ENCODE data around the gene SGMS1.
A peak's percentile ranks its signal among the peaks of the same experiment; 100 is the strongest.
"Not testable (repeated sequence)": the region's sequence is repeated elsewhere in the genome, so short reads cannot be mapped to it uniquely, and the experiment has no call there.

Gene SGMS1

DNA sequence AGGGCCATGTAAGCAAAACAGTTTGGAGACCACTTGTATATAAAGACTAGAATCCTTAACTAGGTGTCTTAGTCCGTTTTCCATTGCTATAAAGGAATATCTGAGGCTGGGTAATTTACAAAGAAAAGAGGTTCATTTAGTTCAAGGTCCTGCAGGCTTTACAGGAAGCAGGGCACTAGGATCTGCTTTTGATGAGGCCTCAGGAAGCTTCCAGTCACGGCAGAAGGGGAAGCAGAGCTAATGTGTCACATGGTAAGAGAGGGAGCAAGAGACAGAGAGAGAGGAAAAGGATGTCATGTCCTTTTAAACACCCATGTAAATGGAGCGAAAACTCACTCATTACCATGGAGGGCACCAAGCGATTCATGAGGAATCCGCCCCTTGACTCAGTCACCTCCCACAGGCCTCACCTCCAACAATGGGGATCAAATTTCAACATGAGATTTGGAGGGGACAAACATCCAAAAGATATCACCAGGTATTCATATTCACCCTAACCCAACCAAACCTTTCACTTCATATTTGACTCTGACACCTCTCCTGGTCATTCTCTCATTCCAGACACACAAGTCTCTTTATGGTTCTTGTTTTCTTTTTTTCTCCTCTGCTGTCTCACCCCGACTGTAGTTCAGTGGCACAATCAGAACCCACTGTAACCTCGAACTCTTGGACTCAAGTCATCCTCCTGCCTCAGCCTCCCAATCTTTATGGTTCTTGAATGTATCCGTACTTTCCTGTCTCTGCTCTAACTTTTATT lies 342.4 kb downstream of the SGMS1 start:
- TF ChIP-seq CTCF (IDR thresholded peaks at IDR 0.05; ENCODE audit: low read depth, low read length): no peak
- no peak overlapping the region for H3K4me3 ChIP-seq (ENCODE audit: low read depth, low read length)

- H3K4me3 ChIP-seq (ENCODE audit: low read depth, low read length): no peak overlapping the region
- TF ChIP-seq CTCF (IDR thresholded peaks at IDR 0.05; ENCODE audit: low read depth, low read length): no peak
Observed at GRCh38 chr10:50280049-50280841, 343.5 kb downstream of the SGMS1 start.

DNA sequence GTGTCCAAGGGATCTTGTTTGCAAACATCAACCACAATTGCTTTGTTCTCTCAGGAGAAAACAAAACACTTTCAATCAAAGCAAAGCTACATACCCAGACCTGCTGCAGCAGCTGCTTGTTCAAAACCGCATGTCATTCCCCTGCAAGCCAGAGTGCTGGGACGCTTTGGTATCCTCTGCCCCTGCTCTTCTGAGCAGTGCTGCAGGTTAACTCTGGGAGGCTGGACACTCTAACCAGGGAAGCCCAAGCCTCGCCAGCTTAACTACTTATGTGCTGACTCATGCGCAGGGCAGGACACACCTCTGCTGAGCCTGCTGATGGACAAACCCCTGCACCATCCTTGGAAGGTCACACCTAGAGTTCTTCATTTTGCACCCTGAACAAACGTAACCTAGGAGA lies 344.3 kb downstream of the SGMS1 start:
- no peak for TF ChIP-seq CTCF (IDR thresholded peaks at IDR 0.05; ENCODE audit: low read depth, low read length)
- H3K4me3 ChIP-seq (ENCODE audit: low read depth, low read length): no peak overlapping the region

DNA sequence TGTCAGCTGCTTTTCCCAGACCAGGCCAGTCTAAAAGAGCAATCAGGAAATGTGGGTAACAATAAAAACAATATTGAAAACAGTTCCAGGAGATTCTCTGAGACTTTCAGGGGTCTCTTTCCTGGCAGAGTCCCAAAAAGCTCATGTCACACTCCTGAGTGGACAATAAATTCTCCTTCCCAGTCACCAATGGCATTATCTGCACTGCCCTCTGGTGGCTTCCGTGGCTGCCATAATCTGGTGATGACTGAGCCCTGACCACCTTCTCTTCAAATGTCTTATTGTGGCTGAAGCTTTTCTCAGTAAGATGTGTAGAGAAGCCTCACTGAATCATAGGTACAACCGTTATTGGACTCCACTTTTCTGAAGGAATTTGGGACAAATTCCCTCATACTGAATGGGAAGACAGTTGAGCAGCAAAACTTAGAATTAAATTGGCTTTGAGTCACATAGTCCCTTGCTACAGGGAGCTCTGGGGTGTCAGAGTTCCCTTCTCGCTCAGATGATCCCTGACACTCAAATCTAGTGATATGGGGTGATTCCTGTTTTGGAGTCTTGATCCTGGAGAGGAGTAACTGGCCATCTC lies 348.0 kb downstream of the SGMS1 start:
- H3K4me3 ChIP-seq (ENCODE audit: low read depth, low read length): no peak overlapping the region
- peak; percentile 52 for TF ChIP-seq CTCF (IDR thresholded peaks at IDR 0.05; ENCODE audit: low read depth, low read length)

GRCh38 chr10:50272531-50272930 lies 351.2 kb downstream of the SGMS1 start:
- no peak for TF ChIP-seq CTCF (IDR thresholded peaks at IDR 0.05; ENCODE audit: low read depth, low read length)
- no peak overlapping the region for H3K4me3 ChIP-seq (ENCODE audit: low read depth, low read length)

DNA sequence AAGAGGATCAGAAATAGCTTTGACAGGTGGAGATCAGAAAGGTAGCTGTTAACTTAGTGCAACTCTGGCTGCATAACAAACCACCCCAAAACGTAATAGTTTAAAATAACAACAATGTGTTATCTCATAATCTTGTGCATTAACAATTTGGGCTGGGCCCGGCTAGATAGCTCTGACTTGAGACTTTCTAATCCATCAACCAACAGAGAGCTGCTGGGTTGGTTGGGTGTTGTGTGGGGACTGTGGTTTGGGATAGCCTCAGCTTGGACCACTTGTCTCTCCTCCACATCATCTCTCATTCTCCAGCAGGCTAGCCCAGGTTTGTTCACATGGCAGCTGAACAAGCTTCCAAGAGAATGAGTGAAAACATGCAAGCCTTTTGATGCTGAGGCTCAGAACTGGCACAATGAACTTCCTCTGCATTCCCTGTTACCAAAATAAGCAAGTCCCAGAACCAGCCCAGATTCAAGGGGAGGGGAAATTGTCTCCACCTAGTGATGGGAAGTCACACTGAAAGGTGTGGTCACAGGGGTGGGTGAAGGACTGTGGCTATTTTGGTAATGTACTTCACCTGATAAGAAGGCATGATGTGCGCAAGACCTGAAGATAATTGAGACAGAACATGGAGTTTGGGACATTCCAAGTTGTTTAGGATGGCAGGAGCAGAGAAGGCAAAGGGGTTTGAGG lies 352.0 kb downstream of the SGMS1 start:
- TF ChIP-seq CTCF (IDR thresholded peaks at IDR 0.05; ENCODE audit: low read depth, low read length): no peak
- no peak overlapping the region for H3K4me3 ChIP-seq (ENCODE audit: low read depth, low read length)

GRCh38 chr10:50267877-50268276 lies 355.9 kb downstream of the SGMS1 start:
- not testable (repeated sequence) for H3K4me3 ChIP-seq (ENCODE audit: low read depth, low read length)

DNA sequence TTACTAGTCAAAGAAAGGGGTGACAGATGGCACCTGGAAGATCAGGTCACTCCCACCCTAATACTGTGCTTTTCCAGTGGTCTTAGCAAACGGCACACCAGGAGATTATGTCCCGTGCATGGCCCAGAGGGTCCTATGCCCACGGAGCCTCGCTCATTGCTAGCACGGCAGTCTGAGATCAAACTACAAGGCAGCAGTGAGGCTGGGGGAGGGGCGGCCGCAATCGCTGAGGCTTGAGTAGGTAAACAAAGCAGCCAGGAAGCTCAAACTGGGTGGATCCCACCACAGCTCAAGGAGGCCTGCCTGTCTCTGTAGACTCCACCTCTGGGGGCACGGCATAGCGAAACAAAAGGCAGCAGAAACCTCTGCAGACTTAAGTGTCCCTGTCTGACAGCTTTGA lies 361.1 kb downstream of the SGMS1 start:
- not testable (repeated sequence) for H3K4me3 ChIP-seq (ENCODE audit: low read depth, low read length)
